ENCODE measurements around the gene CRACR2A.
A peak's percentile ranks its signal among the peaks of the same experiment; 100 is the strongest.

CRACR2A gene, protein sequence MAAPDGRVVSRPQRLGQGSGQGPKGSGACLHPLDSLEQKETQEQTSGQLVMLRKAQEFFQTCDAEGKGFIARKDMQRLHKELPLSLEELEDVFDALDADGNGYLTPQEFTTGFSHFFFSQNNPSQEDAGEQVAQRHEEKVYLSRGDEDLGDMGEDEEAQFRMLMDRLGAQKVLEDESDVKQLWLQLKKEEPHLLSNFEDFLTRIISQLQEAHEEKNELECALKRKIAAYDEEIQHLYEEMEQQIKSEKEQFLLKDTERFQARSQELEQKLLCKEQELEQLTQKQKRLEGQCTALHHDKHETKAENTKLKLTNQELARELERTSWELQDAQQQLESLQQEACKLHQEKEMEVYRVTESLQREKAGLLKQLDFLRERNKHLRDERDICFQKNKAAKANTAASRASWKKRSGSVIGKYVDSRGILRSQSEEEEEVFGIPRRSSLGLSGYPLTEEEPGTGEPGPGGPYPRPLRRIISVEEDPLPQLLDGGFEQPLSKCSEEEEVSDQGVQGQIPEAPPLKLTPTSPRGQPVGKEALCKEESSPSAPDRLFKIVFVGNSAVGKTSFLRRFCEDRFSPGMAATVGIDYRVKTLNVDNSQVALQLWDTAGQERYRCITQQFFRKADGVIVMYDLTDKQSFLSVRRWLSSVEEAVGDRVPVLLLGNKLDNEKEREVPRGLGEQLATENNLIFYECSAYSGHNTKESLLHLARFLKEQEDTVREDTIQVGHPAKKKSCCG

DNA sequence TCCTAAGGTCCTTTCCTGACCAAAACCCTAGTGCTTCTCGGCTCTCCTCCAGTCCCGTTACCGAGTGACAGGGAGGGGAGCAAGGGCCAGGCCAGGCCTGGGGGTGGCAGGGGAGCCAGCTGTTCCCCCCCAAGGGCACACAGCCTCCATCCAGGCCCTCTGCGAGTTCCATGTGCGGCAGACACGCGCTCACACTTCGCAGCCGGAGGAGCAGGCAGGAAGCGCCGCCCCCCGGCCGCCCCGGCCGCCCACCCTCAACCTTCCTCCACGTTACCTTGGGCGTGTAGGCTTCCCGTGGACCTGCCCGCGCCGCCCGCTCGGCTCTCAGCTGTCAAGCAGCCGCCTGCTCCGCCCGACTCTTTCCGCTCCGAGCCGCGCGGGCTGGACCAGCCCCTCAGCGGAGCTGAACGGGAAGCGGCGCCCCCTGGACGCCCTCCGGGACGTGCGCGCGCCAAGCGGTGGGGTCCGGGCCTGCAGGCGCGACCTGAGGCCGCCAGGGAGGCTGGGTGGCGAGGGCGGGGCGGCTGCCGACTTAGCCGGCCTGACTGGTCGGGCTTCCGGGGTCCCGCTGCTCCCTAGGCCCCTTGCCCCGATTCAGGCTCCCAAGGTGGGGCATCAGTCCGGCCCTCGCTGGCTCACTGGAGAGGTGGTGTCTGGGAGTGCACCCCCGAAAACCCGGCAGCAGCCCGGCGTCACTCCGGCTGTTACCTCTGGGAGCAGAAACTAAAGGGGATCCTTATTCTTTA, at the start of gene CRACR2A:
Gene CRACR2A (minus strand): TSS at position 369 of the 746 bp plus-strand sequence. CDS start 56,110 bp downstream, outside the sequence.
- in situ Hi-C loops (cut with MboI; ENCODE audit: low pct_unique_long_range_greater_than_20kb, low sequenced_read_pairs, unreplicated experiment), result no loop called here
- TF ChIP-seq CTCF (IDR thresholded peaks at IDR 0.05; ENCODE audit: extremely low read depth, insufficient read depth, missing control alignments), result peak; percentile 83
- peak; percentile 91 for DNase-seq (ENCODE audit: low spot score)

DNA sequence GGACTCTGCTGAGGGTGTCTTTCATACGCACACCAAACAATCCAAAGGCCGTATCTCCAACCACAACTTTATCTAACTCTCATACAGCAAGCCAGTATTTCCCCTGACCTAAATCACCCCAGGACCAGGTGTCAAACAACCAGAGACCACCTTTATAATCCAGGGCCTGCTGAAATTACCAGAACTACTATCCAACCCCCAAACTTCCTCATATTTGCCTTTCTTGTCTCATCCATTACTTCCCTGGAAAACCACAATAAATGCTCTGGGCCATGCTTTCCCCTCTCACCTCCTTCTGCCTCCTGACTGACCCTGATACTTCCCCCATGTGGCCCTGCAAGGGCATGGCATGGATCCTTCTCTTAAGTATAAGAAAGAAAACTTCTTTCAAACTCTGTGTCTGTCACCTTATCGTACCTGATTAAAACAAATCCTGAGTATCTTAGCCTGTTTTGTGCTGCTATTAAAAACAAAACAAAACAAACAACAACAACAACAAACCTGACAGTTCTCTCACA, 44.7 kb upstream of the CRACR2A start:
- TF ChIP-seq CTCF (IDR thresholded peaks at IDR 0.05; ENCODE audit: extremely low read depth, insufficient read depth, missing control alignments), result no peak
- DNase-seq (ENCODE audit: low spot score), result no peak
- in situ Hi-C loops (cut with MboI; ENCODE audit: low pct_unique_long_range_greater_than_20kb, low sequenced_read_pairs, unreplicated experiment), result loop anchor here (25.0 kb wide), 1 partner anchor 460 kb away; no protein-coding TSS in a partner anchor

DNA sequence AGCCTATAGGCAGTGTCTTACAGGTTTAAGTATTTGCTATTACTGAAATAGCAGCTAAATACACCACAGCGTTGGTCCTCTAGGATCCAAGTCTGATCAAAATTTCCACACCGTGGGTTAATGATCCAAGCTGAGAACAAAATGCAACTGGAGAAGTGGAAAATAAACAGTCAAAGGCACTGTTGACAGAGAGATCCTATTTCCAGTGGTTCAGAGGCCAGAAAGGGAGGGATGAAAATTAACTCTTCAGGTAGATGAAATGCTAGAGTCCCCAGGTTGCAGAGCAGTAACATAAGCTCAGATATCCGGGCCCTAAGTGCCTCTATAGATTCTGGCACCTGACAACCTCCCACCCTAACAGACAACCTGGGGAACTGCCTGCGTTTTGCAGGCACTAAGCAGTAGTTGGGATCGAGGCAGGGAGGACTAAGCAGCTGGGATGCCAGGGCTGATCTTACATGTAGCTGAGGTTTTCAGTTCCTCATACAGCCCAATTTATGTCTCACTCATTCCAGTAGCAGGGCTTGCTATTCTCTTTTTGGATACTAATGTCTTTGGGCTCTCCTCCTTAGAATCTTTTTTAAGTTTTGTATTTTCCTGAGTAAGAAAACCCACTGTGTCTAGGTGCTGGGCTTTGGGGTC, 42.7 kb upstream of the CRACR2A start:
- TF ChIP-seq CTCF (IDR thresholded peaks at IDR 0.05; ENCODE audit: extremely low read depth, insufficient read depth, missing control alignments), result no peak
- no peak for DNase-seq (ENCODE audit: low spot score)
- in situ Hi-C loops (cut with MboI; ENCODE audit: low pct_unique_long_range_greater_than_20kb, low sequenced_read_pairs, unreplicated experiment), result loop anchor here (25.0 kb wide), 1 partner anchor 458 kb away; no protein-coding TSS in a partner anchor

DNA sequence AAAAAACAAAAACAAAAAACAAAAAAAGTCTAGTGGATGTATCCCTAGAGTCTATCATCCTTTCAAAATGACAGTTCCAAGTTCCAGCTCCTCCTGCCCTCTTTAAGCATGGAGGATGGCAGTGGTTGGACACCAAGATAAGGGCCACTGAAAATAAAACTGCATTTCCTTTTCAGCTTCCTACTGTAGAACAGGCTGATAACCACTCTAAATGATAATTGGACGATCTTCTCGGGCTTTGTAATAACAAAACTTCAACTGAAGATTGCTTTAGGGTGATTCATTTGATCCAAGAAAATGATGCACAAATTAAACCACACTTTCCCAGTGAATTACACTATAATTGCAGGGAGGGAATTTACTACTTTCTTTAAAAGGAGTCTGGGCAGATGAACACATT, 42.2 kb upstream of the CRACR2A start:
- in situ Hi-C loops (cut with MboI; ENCODE audit: low pct_unique_long_range_greater_than_20kb, low sequenced_read_pairs, unreplicated experiment), result loop anchor here (25.0 kb wide), 1 partner anchor 458 kb away; no protein-coding TSS in a partner anchor
- no peak for DNase-seq (ENCODE audit: low spot score)
- no peak for TF ChIP-seq CTCF (IDR thresholded peaks at IDR 0.05; ENCODE audit: extremely low read depth, insufficient read depth, missing control alignments)

DNA sequence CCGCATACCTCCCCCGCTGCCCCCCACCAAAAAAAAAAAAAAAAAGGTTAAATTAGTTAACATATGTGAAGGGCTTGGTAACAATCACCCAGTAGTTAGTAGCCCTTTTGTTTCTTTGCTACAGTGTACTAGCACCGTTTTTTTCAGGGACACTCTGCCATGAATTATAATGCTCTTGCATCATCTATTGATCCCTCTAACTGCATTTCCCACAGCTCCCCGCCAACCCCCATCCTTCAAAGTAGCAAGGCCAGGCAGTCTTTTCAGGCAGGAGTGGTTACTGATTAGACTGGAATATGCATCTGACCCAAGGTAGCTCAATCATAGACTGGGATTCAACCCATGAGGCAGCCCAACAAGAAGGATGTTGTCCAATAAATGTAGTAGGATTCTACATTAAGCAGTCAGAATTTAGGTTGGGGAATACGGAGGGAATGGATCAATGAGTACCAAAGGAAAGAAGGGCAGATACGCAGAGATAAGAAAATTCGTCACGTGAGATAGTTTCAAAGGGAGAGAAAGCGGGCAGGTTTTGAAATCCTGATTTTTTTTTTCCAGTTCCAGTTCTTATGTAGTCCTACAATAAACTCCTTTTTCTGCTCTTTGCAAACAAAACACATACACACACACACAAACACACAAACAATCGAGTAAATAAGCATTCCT, 39.8 kb upstream of the CRACR2A start:
- in situ Hi-C loops (cut with MboI; ENCODE audit: low pct_unique_long_range_greater_than_20kb, low sequenced_read_pairs, unreplicated experiment), result loop anchor here (25.0 kb wide), 1 partner anchor 455 kb away; no protein-coding TSS in a partner anchor

More for the DNA sequence above, 39.8 kb upstream of the CRACR2A start:
- DNase-seq (ENCODE audit: low spot score), result no peak
- no peak for TF ChIP-seq CTCF (IDR thresholded peaks at IDR 0.05; ENCODE audit: extremely low read depth, insufficient read depth, missing control alignments)

Measured in GM13977 (cell line).